Glutamatergic neuron (in vitro differentiated cells): ENCODE results near the gene ADGRB3. TPM values are rescaled to one million over a fixed set of nuclear protein-coding genes. Genes with fewer than 3 reads are reported as not detected.

ENCODE experiments used
- DNase-seq: peaks from one replicate; pipeline ENCODE4 v3.0.0; 2022
- H3K27ac Mint-ChIP-seq: one replicate; pipeline ENCODE4 v1.8.0; 2020; ENCODE audit warnings: mild to moderate bottlenecking, mixed read lengths, inconsistent platforms; ENCODE audit not compliant: unreplicated experiment
- H3K27me3 Mint-ChIP-seq: one replicate; pipeline ENCODE4 v1.8.0; 2020; ENCODE audit warnings: mild to moderate bottlenecking, moderate library complexity, mixed read lengths, inconsistent platforms; ENCODE audit not compliant: unreplicated experiment
- H3K36me3 Mint-ChIP-seq: one replicate; pipeline ENCODE4 v1.8.0; 2020; ENCODE audit warnings: mild to moderate bottlenecking, mixed read lengths, inconsistent platforms; ENCODE audit not compliant: unreplicated experiment
- H3K4me1 Mint-ChIP-seq: one replicate; pipeline ENCODE4 v1.8.0; 2020; ENCODE audit warnings: mild to moderate bottlenecking, low read depth, mixed read lengths, inconsistent platforms; ENCODE audit not compliant: unreplicated experiment
- H3K4me3 Mint-ChIP-seq: one replicate; pipeline ENCODE4 v1.8.0; 2020; ENCODE audit warnings: mild to moderate bottlenecking, mixed read lengths, inconsistent platforms; ENCODE audit not compliant: unreplicated experiment
- H3K9me3 Mint-ChIP-seq: one replicate; pipeline ENCODE4 v1.8.0; 2020; ENCODE audit warnings: mild to moderate bottlenecking, moderate library complexity, mixed read lengths, inconsistent platforms; ENCODE audit not compliant: unreplicated experiment
- total RNA-seq: library from RNA; stranded (reverse); fragmentation: NEBNext Ultra II Directional; extraction: Animal tissue kit (Norgen Biotek cat#: 25700); gene quantifications from one replicate; pipeline ENCODE4 v1.2.1, GENCODE V29; 2021; ENCODE audit not compliant: unreplicated experiment
- TF ChIP-seq, protein P1 (sequence below): fragments of 200-600 bp; sonication (generic); IDR thresholded peaks from one replicate; pipeline ENCODE4 v1.5.0; 2021; ENCODE audit not compliant: partially characterized antibody, unreplicated experiment

ADGRB3 gene
- total RNA-seq, 1 donor from 2014 or later: 7.3 TPM

- no peaks in the 10 kb centered on the region for H3K36me3 Mint-ChIP-seq
- H3K27ac Mint-ChIP-seq: no peak overlapping the region
- TF ChIP-seq, protein P1, sequence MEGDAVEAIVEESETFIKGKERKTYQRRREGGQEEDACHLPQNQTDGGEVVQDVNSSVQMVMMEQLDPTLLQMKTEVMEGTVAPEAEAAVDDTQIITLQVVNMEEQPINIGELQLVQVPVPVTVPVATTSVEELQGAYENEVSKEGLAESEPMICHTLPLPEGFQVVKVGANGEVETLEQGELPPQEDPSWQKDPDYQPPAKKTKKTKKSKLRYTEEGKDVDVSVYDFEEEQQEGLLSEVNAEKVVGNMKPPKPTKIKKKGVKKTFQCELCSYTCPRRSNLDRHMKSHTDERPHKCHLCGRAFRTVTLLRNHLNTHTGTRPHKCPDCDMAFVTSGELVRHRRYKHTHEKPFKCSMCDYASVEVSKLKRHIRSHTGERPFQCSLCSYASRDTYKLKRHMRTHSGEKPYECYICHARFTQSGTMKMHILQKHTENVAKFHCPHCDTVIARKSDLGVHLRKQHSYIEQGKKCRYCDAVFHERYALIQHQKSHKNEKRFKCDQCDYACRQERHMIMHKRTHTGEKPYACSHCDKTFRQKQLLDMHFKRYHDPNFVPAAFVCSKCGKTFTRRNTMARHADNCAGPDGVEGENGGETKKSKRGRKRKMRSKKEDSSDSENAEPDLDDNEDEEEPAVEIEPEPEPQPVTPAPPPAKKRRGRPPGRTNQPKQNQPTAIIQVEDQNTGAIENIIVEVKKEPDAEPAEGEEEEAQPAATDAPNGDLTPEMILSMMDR: no peak
- DNase-seq: no peak
- H3K4me3 Mint-ChIP-seq: no peak overlapping the region
- H3K27me3 Mint-ChIP-seq: peaks cover 5% of the 10 kb centered on the region
- no peaks in the 10 kb centered on the region for H3K9me3 Mint-ChIP-seq
- peaks cover 22% of the 10 kb centered on the region for H3K4me1 Mint-ChIP-seq
These were observed 7.0 kb downstream of the ADGRB3 start for GRCh38 chr6:68642081-68642480.

GRCh38 chr6:68642977-68643376 is 7.9 kb downstream of the ADGRB3 start:
- H3K27me3 Mint-ChIP-seq: peaks cover 5% of the 10 kb centered on the region
- H3K27ac Mint-ChIP-seq: no peak overlapping the region
- H3K9me3 Mint-ChIP-seq: no peaks in the 10 kb centered on the region
- no peak overlapping the region for H3K4me3 Mint-ChIP-seq
- H3K4me1 Mint-ChIP-seq: peaks cover 19% of the 10 kb centered on the region
- no peak for DNase-seq
- H3K36me3 Mint-ChIP-seq: no peaks in the 10 kb centered on the region
- TF ChIP-seq, protein P1: no peak

- DNase-seq: no peak
- Mint-ChIP-seq H3K27ac (no peak overlapping the region), H3K4me1 (no peaks in the 10 kb centered on the region), H3K36me3 (no peaks in the 10 kb centered on the region), H3K4me3 (no peak overlapping the region), H3K9me3 (no peaks in the 10 kb centered on the region), H3K27me3 (no peaks in the 10 kb centered on the region)
- TF ChIP-seq, protein P1: no peak
These were observed 14.6 kb downstream of the ADGRB3 start for GRCh38 chr6:68649669-68650068.

DNA sequence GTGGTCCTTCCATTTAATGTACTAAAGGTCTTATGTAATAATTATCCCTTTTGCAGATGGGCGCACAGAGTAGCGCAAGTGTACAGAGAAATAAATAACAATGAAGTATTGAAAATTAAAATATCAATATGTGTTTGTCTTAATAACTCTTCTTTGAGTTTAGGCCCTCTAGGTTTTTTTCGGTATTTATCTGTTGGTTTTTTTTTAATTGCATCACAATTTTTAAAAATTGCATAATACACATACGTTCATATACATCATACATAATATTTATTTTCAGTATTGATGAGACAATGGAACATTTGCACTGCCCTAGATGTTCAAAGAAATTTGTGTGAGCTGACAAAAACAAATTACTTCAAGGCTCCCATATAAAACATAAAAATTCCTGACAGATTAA is 15.1 kb downstream of the ADGRB3 start:
- Mint-ChIP-seq H3K9me3 (no peaks in the 10 kb centered on the region), H3K27ac (no peak overlapping the region), H3K27me3 (no peaks in the 10 kb centered on the region), H3K36me3 (no peaks in the 10 kb centered on the region), H3K4me3 (no peak overlapping the region), H3K4me1 (no peaks in the 10 kb centered on the region)
- TF ChIP-seq, protein P1: no peak
- no peak for DNase-seq

DNA sequence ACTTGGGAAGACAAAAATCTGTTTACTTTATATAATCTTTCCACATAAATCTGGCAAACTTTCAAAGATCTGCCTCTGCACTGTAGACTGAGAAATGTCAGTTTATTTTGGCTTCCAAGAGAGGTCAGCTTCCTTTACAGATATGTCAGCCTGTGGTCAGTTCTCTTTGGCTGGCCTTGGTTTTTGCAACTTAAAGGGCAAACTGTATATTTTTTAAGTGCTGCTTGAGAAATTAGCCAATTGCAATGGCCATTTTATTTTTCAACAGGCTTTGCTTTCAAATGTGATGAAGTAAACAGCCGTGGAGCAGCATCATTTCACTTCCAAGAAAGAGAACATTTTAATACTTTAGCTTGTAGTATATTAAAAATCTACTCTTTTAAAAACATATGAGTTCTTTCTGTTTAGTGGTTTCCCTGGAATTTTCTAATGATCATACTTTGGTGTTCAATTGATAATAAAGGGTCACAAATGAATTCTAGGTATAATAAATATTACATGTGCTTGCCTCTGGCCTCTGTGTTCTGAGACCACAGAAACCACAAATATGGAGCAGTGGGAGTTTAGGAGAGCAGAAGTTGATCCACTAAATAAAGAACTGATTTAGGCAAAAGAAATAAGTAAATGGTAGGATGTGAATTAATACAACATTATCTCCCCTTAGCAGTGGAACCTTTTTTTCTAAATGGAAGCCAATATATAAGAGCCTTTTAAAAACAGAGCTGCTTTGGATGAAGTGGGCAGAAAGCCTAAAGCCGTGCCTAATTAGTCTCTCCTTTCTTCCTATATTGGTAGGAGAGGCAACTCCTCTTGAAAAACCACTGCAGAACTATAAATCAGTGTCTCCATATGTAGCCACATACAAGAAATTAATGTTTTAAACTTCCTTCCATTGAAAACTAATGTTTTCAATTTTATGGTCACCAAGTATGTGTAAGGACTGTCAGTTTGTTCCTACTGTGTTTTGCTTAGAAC is 16.2 kb downstream of the ADGRB3 start:
- TF ChIP-seq, protein P1: no peak
- no peak for DNase-seq
- H3K36me3 Mint-ChIP-seq: no peaks in the 10 kb centered on the region
- no peak overlapping the region for H3K27ac Mint-ChIP-seq
- no peaks in the 10 kb centered on the region for H3K4me1 Mint-ChIP-seq
- no peak overlapping the region for H3K4me3 Mint-ChIP-seq
- H3K27me3 Mint-ChIP-seq: no peaks in the 10 kb centered on the region
- H3K9me3 Mint-ChIP-seq: no peaks in the 10 kb centered on the region
